Fibroblast of skin of scalp (primary cell): Measurements from ENCODE around the gene AP5S1.
"Not testable (repeated sequence)": the region's sequence is repeated elsewhere in the genome, so short reads cannot be mapped to it uniquely, and the experiment has no call there.

ENCODE experiments used
- DNase-seq: peaks from one replicate; pipeline ENCODE4 v3.0.0-alpha.2; 2013

Gene AP5S1

GRCh38 chr20:3794168-3794567 is 26.2 kb upstream of the AP5S1 start:
- DNase-seq: not testable (repeated sequence)

DNA sequence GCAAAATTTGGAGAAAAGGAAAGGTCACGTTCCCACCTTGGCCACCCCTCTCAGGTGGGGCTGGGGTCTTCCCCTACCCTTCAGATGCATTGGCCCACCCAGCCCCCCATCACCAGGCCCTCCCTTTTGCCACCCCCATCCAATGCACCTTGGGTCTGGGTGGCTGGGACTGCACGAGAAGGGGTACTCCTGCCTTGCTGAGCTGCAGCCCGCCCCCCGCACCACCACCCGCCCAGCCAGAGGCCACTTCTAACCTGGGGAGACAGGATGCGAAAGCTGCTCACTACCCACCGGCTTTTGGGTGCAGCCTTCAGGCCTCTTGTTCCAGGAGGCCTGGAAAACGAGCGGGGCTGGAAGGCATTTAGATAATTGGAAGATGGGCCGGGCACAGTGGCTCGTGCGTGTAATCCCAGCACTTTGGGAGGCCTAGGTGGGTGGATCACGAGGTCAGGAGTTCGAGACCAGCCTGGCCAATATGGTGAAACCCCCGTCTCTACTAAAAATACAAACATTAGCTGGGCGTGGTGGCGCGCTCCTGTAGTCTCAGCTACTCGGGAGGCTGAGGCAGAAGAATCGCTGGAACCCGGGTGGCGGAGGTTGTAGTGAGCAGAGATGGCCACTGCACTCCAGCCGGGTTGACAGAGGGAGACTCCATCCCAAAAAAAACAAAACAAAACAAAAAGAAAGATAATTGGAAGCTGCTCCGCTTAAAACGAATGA is 25.5 kb upstream of the AP5S1 start:
- no peak for DNase-seq

- DNase-seq: peak; percentile 93
Observed at GRCh38 chr20:3795511-3796468, 24.6 kb upstream of the AP5S1 start, which contains the start of gene CDC25B. Gene CDC25B, plus strand, starts transcription at chr20:3796310. Its CDS starts 222 bp downstream, at chr20:3796532.

DNA sequence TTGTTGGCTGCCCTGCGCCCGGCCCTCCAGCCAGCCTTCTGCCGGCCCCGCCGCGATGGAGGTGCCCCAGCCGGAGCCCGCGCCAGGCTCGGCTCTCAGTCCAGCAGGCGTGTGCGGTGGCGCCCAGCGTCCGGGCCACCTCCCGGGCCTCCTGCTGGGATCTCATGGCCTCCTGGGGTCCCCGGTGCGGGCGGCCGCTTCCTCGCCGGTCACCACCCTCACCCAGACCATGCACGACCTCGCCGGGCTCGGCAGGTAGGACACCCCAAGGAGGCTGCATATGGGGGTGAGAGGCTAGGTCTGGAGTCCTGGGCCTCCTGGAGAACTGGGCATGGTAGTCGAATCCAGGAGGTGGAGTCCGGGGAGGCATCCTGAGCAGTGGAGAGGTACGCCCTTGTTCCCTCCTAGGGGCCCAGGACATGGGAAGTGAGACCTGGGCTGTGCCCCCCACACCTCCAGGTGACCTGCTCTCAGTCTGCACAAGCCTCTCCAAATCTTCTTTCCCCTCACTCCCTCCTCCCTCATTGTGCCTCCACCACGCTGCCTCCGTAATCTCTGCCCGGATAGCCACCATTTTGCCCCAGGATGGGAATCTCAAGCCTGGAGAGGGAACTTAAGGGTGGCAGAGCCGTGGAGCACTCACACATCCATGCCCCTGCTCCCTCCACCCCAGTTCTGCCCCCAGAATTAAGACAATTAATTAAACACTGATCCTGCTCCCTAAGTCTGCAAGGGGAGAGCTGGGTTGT is 23.7 kb upstream of the AP5S1 start:
- DNase-seq: no peak

- DNase-seq: no peak
Observed at GRCh38 chr20:3797226-3797545, 23.2 kb upstream of the AP5S1 start.

GRCh38 chr20:3797592-3798372 is 22.6 kb upstream of the AP5S1 start:
- peak; percentile 37 for DNase-seq

GRCh38 chr20:3798373-3798768 is 22.0 kb upstream of the AP5S1 start:
- DNase-seq: no peak

DNA sequence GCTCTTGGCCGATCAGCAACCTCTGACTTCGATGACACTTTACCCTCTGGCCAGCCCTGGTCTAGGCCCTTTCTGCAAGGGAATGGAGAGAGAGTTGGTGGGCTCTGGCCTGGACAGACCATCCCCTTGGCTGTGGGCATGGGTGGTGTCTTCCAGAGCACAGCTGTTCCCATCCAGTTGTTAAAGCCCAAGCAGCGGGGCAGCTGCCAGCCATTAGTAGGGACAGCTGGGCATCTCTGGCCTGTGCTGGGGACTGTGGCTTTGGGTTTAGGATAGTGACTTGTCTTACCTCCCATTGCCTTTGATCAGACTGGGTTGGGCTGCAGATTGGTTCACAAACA is 21.5 kb upstream of the AP5S1 start:
- DNase-seq: no peak

- no peak for DNase-seq
Observed at GRCh38 chr20:3800256-3800877, 20.0 kb upstream of the AP5S1 start.

DNA sequence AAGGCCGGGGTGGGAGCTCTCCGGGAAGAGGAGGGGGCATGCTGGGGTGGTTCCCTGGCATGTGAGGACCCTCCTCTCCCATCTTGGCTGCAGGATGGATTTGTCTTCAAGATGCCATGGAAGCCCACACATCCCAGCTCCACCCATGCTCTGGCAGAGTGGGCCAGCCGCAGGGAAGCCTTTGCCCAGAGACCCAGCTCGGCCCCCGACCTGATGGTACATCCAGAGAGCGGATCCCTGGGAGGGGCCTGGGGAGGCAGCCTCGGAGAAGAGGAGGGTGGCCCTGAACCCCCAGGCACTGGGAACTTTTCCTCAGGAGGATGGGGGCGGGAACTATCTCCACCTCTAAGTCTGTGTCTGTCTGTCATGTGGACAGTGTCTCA is 19.5 kb upstream of the AP5S1 start:
- DNase-seq: no peak

DNA sequence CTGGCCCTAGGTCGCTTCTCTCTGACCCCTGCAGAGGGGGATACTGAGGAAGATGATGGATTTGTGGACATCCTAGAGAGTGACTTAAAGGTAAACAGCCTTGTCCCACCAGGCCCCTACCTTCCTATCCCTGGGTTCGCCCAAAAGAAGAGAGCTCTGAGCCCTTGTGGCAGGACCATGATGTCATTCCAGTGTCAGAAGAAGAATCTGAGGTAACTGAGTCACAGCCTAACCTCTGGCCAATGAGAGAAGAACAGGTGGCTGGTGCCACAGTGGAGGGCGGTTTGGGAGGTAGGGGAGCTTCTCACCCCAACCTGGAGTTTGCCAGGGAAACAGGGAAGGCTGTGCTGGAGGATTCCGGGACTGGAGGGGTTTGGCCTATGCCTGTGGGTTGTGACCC is 19.0 kb upstream of the AP5S1 start:
- DNase-seq: no peak

GRCh38 chr20:3801846-3802245 is 18.5 kb upstream of the AP5S1 start:
- no peak for DNase-seq

- no peak for DNase-seq
Observed at GRCh38 chr20:3802524-3803239, 17.7 kb upstream of the AP5S1 start.

DNA sequence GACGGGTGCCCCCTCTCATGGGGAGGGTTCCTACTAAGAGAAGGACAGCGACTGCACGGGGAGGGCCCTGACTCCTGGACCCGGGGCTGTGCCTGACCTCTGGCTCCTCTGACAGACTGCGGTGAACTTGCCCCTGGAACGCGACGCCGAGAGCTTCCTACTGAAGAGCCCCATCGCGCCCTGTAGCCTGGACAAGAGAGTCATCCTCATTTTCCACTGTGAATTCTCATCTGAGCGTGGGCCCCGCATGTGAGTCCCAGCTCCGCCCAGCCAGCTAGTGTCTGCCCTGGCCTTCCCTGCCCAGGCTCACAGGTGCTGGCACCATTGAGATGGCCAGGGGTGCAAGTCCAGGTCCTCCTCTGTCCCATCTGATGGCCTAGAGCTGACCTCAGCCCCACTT is 17.1 kb upstream of the AP5S1 start:
- DNase-seq: no peak

GRCh38 chr20:3803854-3804253 is 16.5 kb upstream of the AP5S1 start:
- no peak for DNase-seq

DNA sequence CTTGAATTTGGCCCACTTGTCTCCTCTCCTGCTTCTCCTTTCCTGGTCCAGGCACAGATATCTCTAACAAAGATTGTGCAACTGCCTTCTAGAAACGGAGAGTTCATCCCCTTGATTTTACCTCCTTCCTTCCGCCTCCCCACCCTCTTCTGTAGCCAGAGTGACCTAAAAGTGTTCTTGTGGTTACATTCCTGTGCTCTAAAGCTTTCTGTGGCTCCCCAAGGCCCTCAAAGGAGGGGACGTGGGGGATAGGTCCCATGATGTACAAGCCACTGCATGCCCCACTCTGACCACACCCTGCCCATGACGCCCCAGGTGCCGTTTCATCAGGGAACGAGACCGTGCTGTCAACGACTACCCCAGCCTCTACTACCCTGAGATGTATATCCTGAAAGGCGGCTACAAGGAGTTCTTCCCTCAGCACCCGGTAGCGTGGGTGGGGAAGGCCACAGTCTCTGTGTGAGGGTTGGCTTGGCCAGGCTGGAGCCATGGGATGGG is 16.0 kb upstream of the AP5S1 start:
- DNase-seq: no peak

GRCh38 chr20:3804781-3805180 is 15.6 kb upstream of the AP5S1 start:
- DNase-seq: no peak

- DNase-seq: no peak
Observed at GRCh38 chr20:3808544-3808943, 11.8 kb upstream of the AP5S1 start.

DNA sequence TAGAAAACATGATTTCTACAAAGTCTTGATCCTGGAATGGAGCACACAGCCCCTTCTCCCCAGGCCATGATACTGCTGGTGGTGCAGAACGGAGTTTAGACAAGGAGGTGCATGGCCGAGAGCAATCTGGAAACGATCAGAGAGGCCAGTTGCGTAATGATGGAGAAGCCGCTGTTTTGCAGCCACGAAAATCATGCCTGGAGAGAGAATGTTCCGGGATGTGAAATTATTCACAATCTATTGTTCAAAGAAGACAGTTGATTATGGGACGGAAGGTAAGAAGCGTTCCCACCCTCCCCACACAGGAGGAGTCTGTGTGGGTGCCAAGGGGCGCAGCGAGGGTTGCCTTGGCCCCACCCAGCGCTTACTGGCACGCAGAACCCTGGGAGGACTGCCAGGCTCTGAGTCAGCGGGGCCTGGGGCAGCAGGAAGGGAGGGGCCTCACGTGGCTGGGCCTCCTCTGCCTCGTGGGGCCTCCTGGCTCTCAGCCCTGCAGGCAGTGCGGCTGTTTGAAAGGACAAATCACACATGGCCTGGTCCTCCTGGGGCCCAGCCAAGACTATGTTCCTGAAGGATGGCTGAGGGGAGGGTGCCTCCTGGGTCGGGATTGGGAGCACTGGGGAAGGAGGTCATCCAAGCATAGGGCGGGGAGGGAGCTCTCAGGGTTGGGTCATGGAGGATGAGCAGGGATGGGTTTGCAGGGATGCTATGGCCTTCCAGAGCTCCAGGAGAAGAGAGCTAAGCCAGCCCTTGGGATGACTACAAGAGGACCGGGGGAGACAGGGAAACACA is 8.7 kb upstream of the AP5S1 start:
- peak; percentile 99 for DNase-seq

- DNase-seq: no peak
Observed at GRCh38 chr20:3812259-3812681, 8.1 kb upstream of the AP5S1 start.
